ENCODE data around the gene PIP4P1. TPM values are rescaled to one million over a fixed set of nuclear protein-coding genes. Genes with fewer than 3 reads are reported as not detected.
A peak's percentile ranks its signal among the peaks of the same experiment; 100 is the strongest.

Gene PIP4P1
- total RNA-seq, 2 experiments from 2014 or later, result 83.9 to 107 TPM

DNA sequence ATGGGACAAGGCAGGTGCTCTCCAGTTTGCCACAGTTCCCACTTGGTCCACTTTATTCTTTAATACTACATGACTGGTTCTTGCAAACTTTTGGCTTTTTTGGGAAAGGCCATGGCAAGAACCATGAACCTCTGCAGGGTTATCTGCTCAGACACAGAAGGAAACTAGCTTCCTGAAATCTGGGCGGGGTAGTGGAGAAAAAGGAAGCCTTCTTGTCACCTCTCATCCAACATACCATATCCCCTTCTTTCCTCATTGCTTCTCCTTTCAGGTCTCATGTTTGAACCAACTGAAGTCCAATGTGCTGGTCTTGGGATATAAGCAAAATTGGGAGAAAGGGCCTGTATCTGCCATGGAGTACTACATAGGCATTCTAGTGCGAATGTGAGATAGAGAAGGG, 19.8 kb downstream of the PIP4P1 start:
- Mint-ChIP-seq H3K4me3 (no peak overlapping the region), H3K9me3 (no peaks in the 10 kb centered on the region), H3K27me3 (no peaks in the 10 kb centered on the region), H3K4me1 (ENCODE audit: low read depth) (peaks cover 22% of the 10 kb centered on the region), H3K36me3 (ENCODE audit: low read depth) (no peaks in the 10 kb centered on the region), H3K27ac (peak overlapping the region; percentile 85)
- ATAC-seq (ENCODE audit: poor library complexity) (no peak), DNase-seq (no peak)
- ChIA-PET CTCF (no interaction called here), POLR2A (interaction anchor here (0.6 to 1.1 kb wide), 2 partner anchors 14 to 20 kb away, joined by 4 read pairs; partner anchors contain the start of genes APEX1 and PIP4P1)
- Histone ChIP-seq H3K36me3 (ENCODE audit: insufficient read depth, low read length) (peaks cover 12% of the 10 kb centered on the region), H3K27ac (ENCODE audit: low read depth in 1 of 2, low read length in 2 of 2) (no peak overlapping the region), H3K4me1 (ENCODE audit: insufficient read depth, low read length) (peaks cover 21% of the 10 kb centered on the region), H3K4me3 (ENCODE audit: low read length) (no peak overlapping the region), H3K9me3 (ENCODE audit: control insufficient read depth in 1 of 2, insufficient read depth in 1 of 2, low read length in 2 of 2) (no peaks in the 10 kb centered on the region), H3K27me3 (ENCODE audit: control insufficient read depth in 1 of 2, insufficient read depth in 2 of 2, low read length in 2 of 2) (no peaks in the 10 kb centered on the region)
- intact Hi-C loops (cut with DNase I, micrococcal nuclease), result no loop called here
- TF ChIP-seq CTCF (IDR thresholded peaks at IDR 0.05), result no peak

DNA sequence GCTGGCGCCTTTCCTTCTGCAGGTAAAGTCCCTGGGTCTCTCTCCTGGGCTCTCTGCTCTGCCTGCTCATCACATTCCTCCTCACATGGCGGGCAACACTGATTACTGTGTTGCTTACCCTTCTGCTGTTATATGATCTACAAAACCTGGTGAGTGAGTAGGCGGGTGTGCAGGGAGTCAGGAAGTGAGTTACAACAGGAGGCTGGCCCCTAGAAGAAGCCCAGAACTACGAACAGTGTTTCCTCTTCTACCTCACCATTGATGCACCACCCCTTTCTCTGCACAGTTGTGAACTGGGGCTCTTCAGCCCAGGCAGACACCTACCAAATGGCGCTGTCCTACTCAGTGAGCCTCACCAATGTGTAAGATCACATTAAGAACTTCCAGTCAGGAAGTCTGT, 20.4 kb downstream of the PIP4P1 start:
- POLR2A ChIA-PET, result interaction anchor here (1.4 kb wide), 1 partner anchor 20 kb away, joined by 4 read pairs; the partner anchor contains the start of gene PIP4P1
- H3K4me3 Mint-ChIP-seq, result peak overlapping the region; percentile 30
- intact Hi-C loops (cut with DNase I, micrococcal nuclease), result no loop called here

GRCh38 chr14:20440465-20440864, 20.8 kb downstream of the PIP4P1 start:
- intact Hi-C loops (cut with DNase I, micrococcal nuclease), result no loop called here
- peaks cover 22% of the 10 kb centered on the region for H3K4me1 Mint-ChIP-seq (ENCODE audit: low read depth)
- no peak for TF ChIP-seq CTCF (IDR thresholded peaks at IDR 0.05)
- no peaks in the 10 kb centered on the region for H3K27me3 ChIP-seq (ENCODE audit: control insufficient read depth in 1 of 2, insufficient read depth in 2 of 2, low read length in 2 of 2)
- no peak overlapping the region for H3K4me3 Mint-ChIP-seq
- peaks cover 21% of the 10 kb centered on the region for H3K4me1 ChIP-seq (ENCODE audit: insufficient read depth, low read length)
- ATAC-seq (ENCODE audit: poor library complexity), result no peak
- ChIA-PET POLR2A (interaction anchor here (1.1 to 1.4 kb wide), 2 partner anchors 14 to 21 kb away, joined by 4 read pairs; partner anchors contain the start of genes APEX1, OSGEP and PIP4P1), CTCF (no interaction called here)
- no peaks in the 10 kb centered on the region for H3K36me3 Mint-ChIP-seq (ENCODE audit: low read depth)
- no peaks in the 10 kb centered on the region for H3K9me3 Mint-ChIP-seq
- no peaks in the 10 kb centered on the region for H3K27me3 Mint-ChIP-seq
- DNase-seq, result no peak
- H3K4me3 ChIP-seq (ENCODE audit: low read length), result no peak overlapping the region
- no peaks in the 10 kb centered on the region for H3K9me3 ChIP-seq (ENCODE audit: control insufficient read depth in 1 of 2, insufficient read depth in 1 of 2, low read length in 2 of 2)
- H3K27ac ChIP-seq (ENCODE audit: low read depth in 1 of 2, low read length in 2 of 2), result no peak overlapping the region
- H3K36me3 ChIP-seq (ENCODE audit: insufficient read depth, low read length), result peaks cover 2% of the 10 kb centered on the region
- H3K27ac Mint-ChIP-seq, result peak overlapping the region; percentile 85

More for the DNA sequence above, 20.4 kb downstream of the PIP4P1 start:
- no peaks in the 10 kb centered on the region for H3K9me3 ChIP-seq (ENCODE audit: control insufficient read depth in 1 of 2, insufficient read depth in 1 of 2, low read length in 2 of 2)
- peaks cover 22% of the 10 kb centered on the region for H3K4me1 Mint-ChIP-seq (ENCODE audit: low read depth)
- no peak overlapping the region for H3K27ac ChIP-seq (ENCODE audit: low read depth in 1 of 2, low read length in 2 of 2)
- no peaks in the 10 kb centered on the region for H3K27me3 ChIP-seq (ENCODE audit: control insufficient read depth in 1 of 2, insufficient read depth in 2 of 2, low read length in 2 of 2)
- no peaks in the 10 kb centered on the region for H3K9me3 Mint-ChIP-seq
- CTCF ChIA-PET, result no interaction called here
- peaks cover 7% of the 10 kb centered on the region for H3K36me3 ChIP-seq (ENCODE audit: insufficient read depth, low read length)
- ATAC-seq (ENCODE audit: poor library complexity) (peak; percentile 98), DNase-seq (peak in 9 of 14 experiments; percentile 8 to 54 (median 34))
- H3K36me3 Mint-ChIP-seq (ENCODE audit: low read depth), result no peaks in the 10 kb centered on the region
- peaks cover 21% of the 10 kb centered on the region for H3K4me1 ChIP-seq (ENCODE audit: insufficient read depth, low read length)
- no peak for TF ChIP-seq CTCF (IDR thresholded peaks at IDR 0.05)
- H3K27ac Mint-ChIP-seq, result peak overlapping the region; percentile 85
- H3K4me3 ChIP-seq (ENCODE audit: low read length), result no peak overlapping the region
- H3K27me3 Mint-ChIP-seq, result no peaks in the 10 kb centered on the region

Data from CD4-positive, alpha-beta T cell (primary cell).